Fibroblast of mammary gland (primary cell): ENCODE measurements around the gene GRK2.

Experiments used
- DNase-seq: peaks from one replicate; pipeline ENCODE4 v3.0.0-alpha.2; 2010; ENCODE audit warnings: low read depth
- H3K4me3 ChIP-seq: 2 replicates; pipeline ENCODE4 v1.5.1; 2011; ENCODE audit warnings: low read depth, mild to moderate bottlenecking, low read length, moderate library complexity; ENCODE audit not compliant: control insufficient read depth
- CTCF ChIP-seq: conservative IDR thresholded peaks from 2 replicates; pipeline ENCODE4 v1.5.1; 2011; ENCODE audit warnings: low read depth, low read length, inconsistent platforms; ENCODE audit not compliant: control insufficient read depth, insufficient read depth

The GRK2 gene

GRCh38 chr11:67254798-67255197 is 11.5 kb upstream of the GRK2 start:
- no peak overlapping the region for H3K4me3 ChIP-seq
- TF ChIP-seq CTCF: no peak
- no peak for DNase-seq

GRCh38 chr11:67255353-67255752 is 10.9 kb upstream of the GRK2 start:
- no peak for TF ChIP-seq CTCF
- no peak overlapping the region for H3K4me3 ChIP-seq
- no peak for DNase-seq

GRCh38 chr11:67255864-67256263 is 10.4 kb upstream of the GRK2 start:
- TF ChIP-seq CTCF: no peak
- no peak overlapping the region for H3K4me3 ChIP-seq
- no peak for DNase-seq

GRCh38 chr11:67256477-67257135 is 9.7 kb upstream of the GRK2 start:
- no peak for TF ChIP-seq CTCF
- H3K4me3 ChIP-seq: no peak overlapping the region
- DNase-seq: no peak

- DNase-seq: no peak
- no peak for TF ChIP-seq CTCF
- H3K4me3 ChIP-seq: no peak overlapping the region
Observed at GRCh38 chr11:67260406-67260805, 5.9 kb upstream of the GRK2 start.

- peak overlapping the region; percentile 43 for H3K4me3 ChIP-seq
- peak; percentile 50 for DNase-seq
Observed at GRCh38 chr11:67260885-67261639, 5.2 kb upstream of the GRK2 start.

- H3K4me3 ChIP-seq: peak overlapping the region; percentile 23
- DNase-seq: no peak
Observed at GRCh38 chr11:67261640-67261945, 4.7 kb upstream of the GRK2 start.

More at GRCh38 chr11:67261640-67261945, 4.7 kb upstream of the GRK2 start:
- peak; percentile 23 for TF ChIP-seq CTCF
